Progenitor cell of endocrine pancreas (in vitro differentiated cells): ENCODE measurements around the gene MPHOSPH6. TPM values are rescaled to one million over a fixed set of nuclear protein-coding genes. Genes with fewer than 3 reads are reported as not detected.
"Not testable (repeated sequence)": the region's sequence is repeated elsewhere in the genome, so short reads cannot be mapped to it uniquely, and the experiment has no call there.

Source experiments
- DNase-seq: peaks from one replicate; pipeline ENCODE4 v3.0.0; 2021; ENCODE audit warnings: low spot score; ENCODE audit not compliant: unreplicated experiment
- H3K27ac Mint-ChIP-seq: 2 replicates; pipeline ENCODE4 v1.8.0; 2021; ENCODE audit warnings: mild to moderate bottlenecking, moderate library complexity, mixed read lengths
- H3K27me3 Mint-ChIP-seq: 2 replicates; pipeline ENCODE4 v1.8.0; 2021; ENCODE audit warnings: mixed read lengths
- H3K36me3 Mint-ChIP-seq: 2 replicates; pipeline ENCODE4 v1.8.0; 2022; ENCODE audit warnings: mixed read lengths; ENCODE audit not compliant: insufficient read depth
- H3K4me1 Mint-ChIP-seq: 2 replicates; pipeline ENCODE4 v1.8.0; 2021; ENCODE audit warnings: low read depth, mixed read lengths
- H3K4me3 Mint-ChIP-seq: 2 replicates; pipeline ENCODE4 v1.8.0; 2021; ENCODE audit warnings: low read depth, mild to moderate bottlenecking, moderate library complexity, mixed read lengths
- H3K9me3 Mint-ChIP-seq: 2 replicates; pipeline ENCODE4 v1.8.0; 2021; ENCODE audit warnings: low read depth, mixed read lengths
- CTCF ChIP-seq: fragments of 200-600 bp; sonication (generic); IDR thresholded peaks from one replicate; pipeline ENCODE4 v1.5.0; 2021; ENCODE audit warnings: antibody characterized with exemption, mild to moderate bottlenecking; ENCODE audit not compliant: unreplicated experiment
- long read RNA-seq: library from polyadenylated mRNA; unstranded; transcript quantifications from one replicate; pipeline ENCODE4 v2.0.0, GENCODE V29; 2020
- total RNA-seq: library from RNA; stranded (reverse); gene quantifications from 2 replicates; pipeline ENCODE4 v1.2.1, GENCODE V29; 2021

MPHOSPH6 gene
- 41.6 and 41.9 TPM in 2 replicates for total RNA-seq
- long read RNA-seq, transcript MPHOSPH6-201 (5 exons, 1,103 nt) = major isoform, 13 of 41 reads
- long read RNA-seq, transcript MPHOSPH6-208 (3 exons, 619 nt) = minor isoform, 6 of 41 reads
- long read RNA-seq, partial matches to known transcripts = 5 of 41 reads
- long read RNA-seq, other reads (novel, unspliced or antisense) = 15 of 41 reads

DNA sequence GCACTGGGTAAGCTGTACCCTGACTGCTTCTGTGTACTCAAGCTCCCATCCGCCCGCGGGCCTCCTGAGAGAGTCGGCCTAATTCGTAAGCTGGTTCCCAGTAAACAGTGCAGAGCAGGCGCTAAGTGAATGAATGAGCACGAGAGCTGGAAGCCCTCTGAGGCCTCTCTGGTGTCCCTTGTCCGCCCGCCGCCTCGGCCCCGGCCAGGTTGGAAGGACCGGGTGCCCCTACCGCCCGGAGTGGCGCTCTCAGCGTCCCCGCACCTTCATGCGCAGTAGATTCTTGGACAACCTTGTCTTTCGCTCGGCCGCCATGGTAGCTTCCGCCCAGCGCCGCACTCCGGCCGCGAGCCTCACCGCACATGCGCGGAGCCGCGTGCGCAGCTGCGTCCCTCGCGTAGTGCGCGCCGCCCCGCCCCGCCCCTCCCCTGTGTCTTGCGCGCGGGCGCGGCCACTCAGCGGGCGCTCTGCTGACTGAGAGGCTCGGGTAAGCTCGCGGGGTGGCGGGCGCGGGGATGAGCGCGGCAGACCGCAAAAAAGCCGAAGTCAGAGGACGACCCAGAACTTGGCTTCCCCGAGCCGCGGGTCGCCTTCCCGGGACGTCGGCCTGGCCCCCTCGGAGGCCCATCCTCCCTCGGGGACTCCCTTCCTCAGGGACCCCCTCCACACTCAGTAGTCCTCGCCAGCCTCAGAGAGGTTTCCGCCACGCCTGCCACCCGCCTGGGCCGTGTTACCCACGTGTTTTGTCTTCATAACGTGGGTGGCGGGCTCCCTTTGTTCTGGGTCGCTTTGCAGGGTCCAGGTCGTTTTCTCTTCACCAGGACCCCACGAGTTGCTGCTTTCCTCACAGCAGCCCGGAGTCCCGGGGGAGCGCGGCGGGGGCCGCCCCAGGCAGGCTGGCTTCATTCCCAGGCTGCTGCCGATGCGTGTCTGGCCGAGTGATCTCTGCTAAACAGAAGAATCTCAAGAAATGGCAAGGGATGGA, at the start of gene MPHOSPH6:
MPHOSPH6 (minus strand) TSS at position 364 of the 985 bp plus-strand sequence; CDS start at position 315, 49 bp downstream.
- TF ChIP-seq CTCF = no peak
- Mint-ChIP-seq H3K27me3 (peaks cover 35% of the 10 kb centered on the region), H3K36me3 (peaks cover 18% of the 10 kb centered on the region), H3K9me3 (peaks cover 5% of the 10 kb centered on the region), H3K27ac (peak within 1 kb of the TSS; percentile 97), H3K4me1 (peaks cover 13% of the 10 kb centered on the region), H3K4me3 (peak within 1 kb of the TSS; percentile 88)
- DNase-seq = peak; percentile 88

- Mint-ChIP-seq H3K4me1 (no peaks in the 10 kb centered on the region), H3K27me3 (no peaks in the 10 kb centered on the region), H3K36me3 (no peaks in the 10 kb centered on the region), H3K4me3 (no peak overlapping the region), H3K9me3 (peaks cover 4% of the 10 kb centered on the region), H3K27ac (no peak overlapping the region)
- no peak for DNase-seq
- no peak for TF ChIP-seq CTCF
Measured at GRCh38 chr16:82219298-82219697, 49.3 kb upstream of the MPHOSPH6 start.

DNA sequence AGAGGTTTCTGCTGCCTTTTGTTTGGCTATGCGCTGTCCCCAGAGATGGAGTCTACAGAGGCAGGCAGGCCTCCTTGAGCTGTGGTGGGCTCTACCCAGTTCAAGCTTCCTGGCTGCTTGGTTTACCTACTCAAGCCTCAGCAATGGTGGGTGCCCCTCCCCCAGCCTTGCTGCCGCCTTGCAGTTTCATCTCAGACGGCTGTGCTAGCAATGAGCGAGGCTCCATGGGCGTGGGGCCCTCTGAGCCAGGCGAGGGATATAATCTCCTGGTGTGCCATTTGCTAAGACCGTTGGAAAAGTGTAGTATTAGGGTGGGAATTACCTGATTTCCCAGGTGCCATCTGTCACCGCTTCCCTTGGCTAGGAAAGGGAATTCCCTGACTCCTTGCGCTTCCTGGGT, 39.3 kb upstream of the MPHOSPH6 start:
- H3K9me3 Mint-ChIP-seq = peaks cover 16% of the 10 kb centered on the region
- not testable (repeated sequence) for H3K36me3 Mint-ChIP-seq, H3K4me1 Mint-ChIP-seq, DNase-seq, H3K27me3 Mint-ChIP-seq, H3K27ac Mint-ChIP-seq, H3K4me3 Mint-ChIP-seq

DNA sequence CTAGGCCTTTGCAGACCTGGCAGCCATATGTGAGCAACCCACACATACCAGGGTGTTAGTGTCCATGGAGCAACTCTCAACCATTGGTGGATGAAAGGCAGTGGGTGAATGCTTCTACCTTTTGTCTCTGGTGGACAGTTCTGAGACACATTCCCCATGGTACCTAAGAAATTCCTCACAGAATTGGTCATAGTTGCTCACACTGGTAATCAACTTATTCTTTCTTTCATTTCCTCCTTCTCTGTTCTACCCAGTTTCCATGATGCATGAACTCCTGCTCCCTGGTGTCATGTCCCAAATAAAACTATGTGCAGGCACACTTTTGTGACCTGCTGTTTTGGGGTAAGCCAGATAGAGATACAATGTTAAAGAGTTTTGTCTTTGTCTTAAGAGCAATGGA, 33.2 kb upstream of the MPHOSPH6 start:
- TF ChIP-seq CTCF = no peak
- Mint-ChIP-seq H3K27me3 (peaks cover 6% of the 10 kb centered on the region), H3K4me1 (peaks cover 15% of the 10 kb centered on the region), H3K36me3 (no peaks in the 10 kb centered on the region), H3K4me3 (no peak overlapping the region), H3K27ac (no peak overlapping the region), H3K9me3 (peaks cover 2% of the 10 kb centered on the region)
- no peak for DNase-seq

DNA sequence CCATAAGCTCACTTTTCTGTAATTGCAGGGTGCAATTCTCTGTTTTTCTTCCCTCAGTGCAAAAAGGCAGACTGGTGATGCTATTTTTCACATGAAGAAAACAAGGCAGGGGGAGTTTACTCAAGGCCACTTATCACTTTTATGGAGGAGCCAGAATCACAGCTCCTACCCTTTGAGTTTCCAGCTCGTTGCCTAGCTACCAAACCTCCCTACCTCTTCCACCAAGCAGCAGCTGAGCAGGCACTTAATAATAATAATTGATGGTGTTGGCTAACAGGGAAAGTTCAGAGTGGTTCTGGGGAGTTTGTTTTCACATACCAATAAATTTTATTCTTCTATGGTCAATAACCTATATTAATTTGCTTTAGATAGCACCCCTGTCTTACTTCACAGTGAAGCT, 31.9 kb upstream of the MPHOSPH6 start:
- Mint-ChIP-seq H3K27ac (no peak overlapping the region), H3K9me3 (no peaks in the 10 kb centered on the region), H3K4me3 (no peak overlapping the region), H3K4me1 (peaks cover 15% of the 10 kb centered on the region), H3K36me3 (no peaks in the 10 kb centered on the region), H3K27me3 (peaks cover 4% of the 10 kb centered on the region)
- no peak for DNase-seq
- TF ChIP-seq CTCF = no peak
